HG02610 (cell line): ENCODE data around the gene ATAD5.
A peak's percentile ranks its signal among the peaks of the same experiment; 100 is the strongest.
"Not testable (repeated sequence)": the region's sequence is repeated elsewhere in the genome, so short reads cannot be mapped to it uniquely, and the experiment has no call there.

Experiments used
- ATAC-seq: cut with Tn5 transposase; IDR thresholded peaks from one replicate; pipeline ENCODE4 v1.9.1; 2021; ENCODE audit warnings: mild to moderate bottlenecking, moderate library complexity; ENCODE audit not compliant: unreplicated experiment

ATAD5 gene

DNA sequence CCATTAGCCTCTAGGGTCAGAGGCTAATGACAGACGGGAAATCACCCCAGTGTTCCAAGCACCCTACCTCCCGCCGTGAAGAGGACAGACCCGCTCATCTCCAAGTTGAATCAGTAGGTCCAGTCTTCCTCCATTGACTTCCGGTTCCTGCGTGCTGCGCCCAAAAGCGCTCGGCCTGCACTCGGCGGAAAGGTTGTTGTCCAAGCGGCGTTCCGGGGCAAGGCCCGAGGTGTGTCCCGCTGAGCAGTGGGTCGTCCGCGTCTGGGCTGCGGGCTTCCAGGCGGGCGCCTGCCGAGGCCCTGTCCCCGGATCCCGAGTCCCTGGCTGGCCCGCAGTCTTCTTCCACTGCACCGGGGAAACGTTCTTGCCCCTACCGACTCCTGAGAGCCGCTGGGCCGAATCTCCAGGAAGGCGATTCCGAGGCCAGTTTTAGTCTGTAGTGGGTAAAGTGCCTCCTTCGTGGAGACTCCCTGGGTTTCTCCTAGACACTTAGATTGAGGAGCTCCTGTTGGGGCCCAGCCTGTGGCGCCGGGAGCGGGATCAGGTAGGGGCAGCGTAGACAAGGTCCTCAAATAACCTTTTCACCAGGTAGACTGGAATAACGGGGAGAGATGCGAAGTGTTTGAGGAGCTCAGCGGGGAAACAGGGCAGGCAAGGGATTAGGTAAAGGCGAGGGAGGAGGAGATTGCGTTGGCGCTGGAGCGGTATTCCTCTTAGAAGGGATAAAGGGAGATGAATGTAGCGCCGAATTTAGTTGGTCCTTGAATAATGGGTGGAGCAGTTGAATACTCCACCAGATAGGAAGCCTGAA, 74.5 kb downstream of the ATAD5 start, which contains the start of gene TEFM:
TEFM (minus strand) TSS at position 138 of the 811 bp plus-strand sequence; CDS start at position 98, 40 bp downstream.
- peak; percentile 88 for ATAC-seq

DNA sequence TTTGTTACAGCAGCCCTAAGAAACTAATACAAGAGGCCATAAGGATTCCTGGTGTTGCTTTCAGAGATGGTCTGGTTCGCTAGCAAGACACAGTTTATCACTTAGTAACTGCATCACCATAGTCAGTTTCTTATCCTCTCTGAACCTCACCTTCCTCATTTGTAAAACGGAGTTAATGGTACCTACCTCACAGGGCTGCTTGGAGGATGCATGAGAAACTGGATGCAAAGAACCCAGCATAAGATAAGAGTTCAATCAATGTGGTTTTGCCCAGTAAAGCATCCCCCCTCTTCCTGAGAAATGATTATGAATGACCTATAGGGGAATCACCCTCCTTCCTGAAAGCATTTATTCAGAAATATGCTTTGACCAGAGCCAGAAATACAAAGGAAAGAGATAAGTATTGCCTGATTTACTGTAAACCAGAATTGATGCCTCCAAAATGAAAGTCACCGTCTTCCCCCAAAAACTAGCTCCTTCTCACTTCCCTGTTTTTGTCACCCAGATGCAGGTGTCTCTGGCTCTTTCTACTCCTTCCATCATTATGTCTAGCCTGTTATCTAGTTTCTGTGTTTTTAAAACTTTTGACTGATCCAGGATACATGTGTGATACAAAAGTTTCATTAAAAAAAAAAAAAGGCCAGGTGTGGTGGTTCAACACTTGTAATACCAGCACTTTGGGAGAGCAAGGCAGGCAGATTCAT, 77.1 kb downstream of the ATAD5 start:
- no peak for ATAC-seq

DNA sequence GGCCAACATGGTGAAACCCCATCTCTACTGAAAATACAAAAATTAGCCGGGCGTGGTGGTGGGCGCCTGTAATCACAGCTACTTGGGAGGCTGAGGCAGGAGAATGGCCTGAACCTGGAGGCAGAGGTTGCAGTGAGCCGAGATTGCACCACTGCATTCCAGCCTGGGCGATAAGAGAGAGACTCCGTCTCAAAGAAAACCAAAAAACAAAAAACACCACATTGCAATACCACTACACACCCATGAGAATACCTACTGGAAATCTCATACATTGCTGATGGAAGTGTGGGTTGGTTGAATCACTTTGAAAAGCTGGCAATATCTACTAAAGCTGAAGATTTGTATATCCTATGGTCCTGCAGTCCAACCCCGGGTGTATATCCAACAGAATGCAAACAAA, 78.4 kb downstream of the ATAD5 start:
- not testable (repeated sequence) for ATAC-seq

DNA sequence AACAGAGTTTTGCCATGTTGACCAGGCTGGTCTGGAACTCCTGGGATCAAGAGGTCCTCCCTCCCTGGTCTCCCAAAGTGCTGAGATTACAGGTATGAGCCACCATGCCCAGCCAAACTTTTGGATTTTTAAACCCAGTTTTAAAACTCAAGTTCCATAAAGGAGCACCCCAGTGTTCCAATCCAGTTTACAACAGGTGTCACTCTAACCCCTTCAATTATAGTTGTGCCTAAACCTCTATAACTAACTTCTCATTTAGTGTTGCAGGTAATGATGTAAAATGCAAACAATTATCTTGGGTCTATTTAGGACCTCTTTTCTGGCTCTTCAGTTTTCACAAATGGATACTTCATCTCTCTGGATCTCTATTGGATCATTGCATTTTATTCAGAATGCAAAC, 82.2 kb downstream of the ATAD5 start:
- ATAC-seq: no peak

DNA sequence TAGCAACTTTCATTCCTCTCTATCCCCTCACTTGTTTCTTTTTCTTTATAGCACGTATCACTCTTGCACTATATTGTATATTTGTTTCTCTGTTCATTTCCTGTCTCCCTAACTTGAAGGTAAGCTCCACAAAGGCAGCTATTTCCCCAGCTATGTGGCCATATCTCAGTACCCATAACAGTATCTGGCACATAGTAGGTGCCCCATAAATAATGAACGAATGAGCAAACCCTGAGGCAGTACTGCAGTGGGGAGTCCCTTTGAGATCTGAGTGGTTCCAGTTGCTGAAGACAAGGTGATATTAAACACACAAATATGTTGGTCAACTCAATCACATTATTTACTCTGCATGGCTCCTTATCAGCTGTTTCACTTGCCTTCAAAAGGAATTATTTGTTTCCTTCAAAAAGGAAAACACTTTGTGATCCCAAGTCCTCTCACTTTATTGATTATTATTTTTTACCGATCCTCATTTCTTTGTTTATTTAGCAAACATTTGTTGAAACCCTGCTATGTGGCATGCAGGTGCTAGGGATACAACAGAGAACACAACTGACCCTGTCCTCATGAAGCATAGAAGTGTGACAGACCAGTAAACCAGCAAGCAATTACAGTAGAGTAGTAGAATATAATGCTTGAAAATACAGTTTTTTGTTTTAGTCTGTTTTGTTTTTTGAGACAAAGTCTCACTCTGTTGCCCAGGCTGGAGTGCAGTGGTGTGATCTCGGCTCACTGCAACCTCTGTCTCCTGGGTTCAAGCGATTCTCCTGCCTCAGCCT, 84.3 kb downstream of the ATAD5 start:
- ATAC-seq: no peak

DNA sequence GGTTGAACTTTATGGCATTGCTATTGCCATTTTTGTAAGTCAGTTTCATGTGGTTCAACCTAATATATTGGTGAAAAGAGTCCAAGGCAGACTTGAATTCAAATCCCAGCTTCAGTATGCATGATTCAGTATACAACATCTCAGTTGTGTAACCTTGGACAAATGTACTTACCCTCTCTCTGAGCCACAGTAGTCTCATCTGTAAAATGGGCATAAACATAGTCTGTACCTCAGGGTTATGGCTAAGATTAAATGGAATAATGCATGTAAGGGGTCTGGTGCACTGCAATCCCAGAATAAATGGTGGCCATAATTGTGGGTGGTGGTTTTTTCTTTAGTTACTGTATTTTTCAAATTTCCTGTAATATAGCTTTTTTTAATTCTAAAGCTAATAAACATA, 85.3 kb downstream of the ATAD5 start:
- no peak for ATAC-seq

DNA sequence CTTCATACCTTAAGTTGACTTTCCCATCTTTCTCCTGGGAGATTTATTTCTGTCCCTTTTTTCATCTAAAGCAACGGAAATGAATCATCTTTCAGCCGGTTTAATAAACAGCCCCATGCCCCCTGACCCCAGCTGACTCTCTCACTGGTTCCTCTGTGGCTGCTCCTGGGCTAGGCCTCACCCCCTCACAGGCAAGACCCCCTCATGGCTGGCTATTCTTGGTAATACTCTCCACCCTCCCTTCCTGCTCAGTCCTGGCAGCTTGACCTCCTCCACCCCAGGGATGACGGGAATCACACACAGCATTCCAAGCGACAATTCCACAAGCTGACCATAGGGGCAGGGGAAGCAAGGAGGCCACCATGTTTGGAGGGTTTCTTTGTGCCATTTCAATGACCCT, 88.5 kb downstream of the ATAD5 start:
- ATAC-seq: no peak

DNA sequence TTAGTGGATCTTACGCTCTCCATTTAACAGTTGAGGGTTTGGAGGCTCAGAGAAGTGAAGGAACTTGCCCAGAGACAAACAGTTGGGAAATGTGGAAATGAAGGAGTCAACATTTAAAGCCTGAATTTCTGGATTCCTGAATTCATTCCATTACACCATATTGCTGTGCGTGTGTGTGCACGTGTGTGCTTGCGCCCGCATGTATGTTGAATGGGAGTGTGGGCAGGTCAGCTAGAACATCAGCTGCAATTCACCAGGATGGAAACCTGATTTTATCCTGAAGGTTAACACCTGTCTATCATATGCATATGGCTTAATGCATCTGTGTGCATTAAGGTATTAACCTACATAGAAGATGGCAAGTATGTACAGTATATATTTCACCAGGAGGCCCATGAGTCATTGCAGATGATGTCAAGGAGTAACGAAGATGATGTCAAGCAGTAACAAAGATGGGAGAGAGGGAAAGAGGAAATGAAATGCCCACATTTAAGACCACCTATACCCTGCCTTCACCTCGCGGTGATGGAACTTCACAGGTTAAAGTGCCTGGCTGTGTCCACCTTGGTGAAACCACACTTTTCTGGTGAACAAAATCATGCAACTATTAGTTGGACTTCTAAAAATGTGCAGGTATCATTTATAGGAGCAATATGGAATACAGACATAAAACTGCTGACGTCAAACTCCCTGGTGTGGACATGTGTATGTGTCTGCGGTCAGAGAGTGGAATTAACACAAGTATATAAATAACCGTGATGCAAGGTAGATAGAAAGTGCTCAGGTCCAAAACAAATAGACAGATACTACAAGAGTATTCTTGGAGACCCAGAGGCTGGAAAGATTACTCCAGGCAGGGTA, 89.1 kb downstream of the ATAD5 start:
- no peak for ATAC-seq

DNA sequence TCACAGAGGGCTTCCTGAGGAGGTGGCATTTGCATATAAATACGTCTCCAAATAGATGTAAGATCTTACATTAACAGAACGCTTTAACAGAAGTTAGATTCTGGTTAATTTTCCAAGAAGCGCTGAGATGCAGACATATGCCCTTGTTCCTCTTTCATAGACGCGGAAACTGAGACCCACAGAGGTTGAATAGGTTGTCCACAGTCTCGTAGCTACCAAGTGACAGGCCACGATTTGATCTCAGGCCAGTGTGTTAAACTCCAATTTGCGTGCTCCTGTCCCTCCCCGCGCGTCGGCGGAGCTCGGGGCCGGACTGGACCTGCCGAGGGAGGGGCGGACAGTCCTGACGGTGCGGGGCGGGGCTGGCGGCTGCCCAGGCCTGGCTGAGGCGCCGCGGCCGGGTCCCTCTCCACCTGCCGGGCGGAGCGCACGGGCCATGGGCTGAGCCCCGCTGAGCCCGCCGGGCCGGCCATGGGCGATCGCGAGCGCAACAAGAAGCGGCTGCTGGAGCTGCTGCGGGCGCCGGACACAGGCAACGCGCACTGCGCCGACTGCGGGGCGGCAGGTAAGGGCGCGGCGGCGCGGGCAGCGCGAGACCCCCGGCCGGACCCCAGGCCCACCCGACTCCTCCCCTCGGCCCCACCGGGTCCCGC, 89.9 kb downstream of the ATAD5 start, which contains the start of gene ADAP2:
ADAP2 (plus strand) TSS at position 402 of the 653 bp plus-strand sequence; CDS start at position 472, 70 bp downstream.
- no peak for ATAC-seq

DNA sequence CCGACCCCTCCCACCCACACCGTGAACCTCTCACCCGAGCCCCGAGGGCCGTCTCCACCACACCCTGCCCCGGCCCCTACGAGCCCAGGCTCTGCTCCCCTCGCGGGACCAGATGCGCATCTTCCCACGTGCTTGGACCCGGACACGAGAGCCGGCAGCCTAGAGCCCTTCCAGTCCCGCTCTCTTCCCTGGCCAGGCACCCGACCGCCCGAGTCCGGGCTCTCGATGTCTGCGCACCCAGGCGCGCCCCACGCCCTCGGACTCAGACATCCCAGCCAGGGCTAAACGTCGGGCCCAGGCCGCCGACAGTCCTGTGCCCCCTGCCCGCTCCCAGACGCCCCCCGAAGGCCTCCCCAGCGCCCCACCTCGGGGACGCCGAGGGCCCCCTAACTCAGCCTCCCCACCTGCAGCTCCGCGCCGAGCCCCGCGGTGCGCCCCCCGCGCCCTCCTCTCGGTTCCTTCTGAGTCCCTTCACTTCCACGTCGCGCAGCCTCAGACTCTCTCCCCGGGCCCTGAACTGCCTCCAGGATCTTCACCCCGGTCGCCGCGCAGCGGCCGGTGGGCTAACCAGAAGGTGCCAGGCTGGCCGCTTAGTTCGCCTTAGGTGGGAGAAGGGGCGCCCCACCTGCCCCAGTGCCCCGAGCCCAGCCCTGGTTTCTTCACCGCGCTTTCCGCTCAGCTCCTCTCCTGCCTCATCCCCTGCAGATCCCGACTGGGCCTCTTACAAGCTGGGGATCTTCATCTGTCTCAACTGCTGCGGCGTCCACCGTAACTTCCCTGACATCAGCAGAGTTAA, 90.7 kb downstream of the ATAD5 start:
- ATAC-seq: no peak

DNA sequence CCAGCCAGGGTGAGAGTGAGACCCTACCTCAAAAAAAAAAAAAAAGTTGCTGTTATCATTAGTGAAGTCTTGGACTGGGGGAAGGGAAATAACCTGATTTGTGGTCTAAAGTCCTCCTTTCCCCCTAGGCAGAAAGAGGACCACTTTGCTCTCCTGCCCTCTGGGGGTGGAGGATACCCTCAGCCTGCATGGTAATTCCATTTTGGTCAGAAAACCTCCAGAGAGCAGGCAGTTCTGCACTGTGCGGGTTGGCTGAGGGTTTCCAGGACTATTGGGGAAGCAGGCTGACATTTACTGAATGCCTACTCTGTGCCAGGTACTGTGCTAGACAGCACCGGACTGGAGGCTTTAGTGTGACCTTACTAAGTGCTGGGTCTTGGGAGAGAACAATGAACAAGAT, 92.6 kb downstream of the ATAD5 start:
- no peak for ATAC-seq

DNA sequence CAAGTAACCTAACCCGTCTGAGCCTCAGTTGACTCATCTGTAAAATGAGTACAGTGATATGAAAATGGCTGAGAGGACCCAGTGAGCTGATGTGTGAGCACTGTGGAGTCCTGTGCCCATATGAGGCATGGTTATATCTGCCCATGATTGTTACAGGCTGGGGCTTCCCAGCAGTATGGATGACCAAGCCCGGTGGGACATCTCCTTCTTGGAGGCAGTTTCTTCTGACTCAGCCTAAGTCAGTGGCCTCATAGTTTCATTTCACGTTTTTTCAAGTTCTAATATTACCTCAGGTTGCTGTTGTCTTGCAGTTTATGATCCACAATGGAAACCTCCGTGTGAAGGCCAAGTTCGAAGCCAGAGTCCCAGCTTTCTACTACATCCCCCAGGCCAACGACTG, 94.8 kb downstream of the ATAD5 start:
- no peak for ATAC-seq

DNA sequence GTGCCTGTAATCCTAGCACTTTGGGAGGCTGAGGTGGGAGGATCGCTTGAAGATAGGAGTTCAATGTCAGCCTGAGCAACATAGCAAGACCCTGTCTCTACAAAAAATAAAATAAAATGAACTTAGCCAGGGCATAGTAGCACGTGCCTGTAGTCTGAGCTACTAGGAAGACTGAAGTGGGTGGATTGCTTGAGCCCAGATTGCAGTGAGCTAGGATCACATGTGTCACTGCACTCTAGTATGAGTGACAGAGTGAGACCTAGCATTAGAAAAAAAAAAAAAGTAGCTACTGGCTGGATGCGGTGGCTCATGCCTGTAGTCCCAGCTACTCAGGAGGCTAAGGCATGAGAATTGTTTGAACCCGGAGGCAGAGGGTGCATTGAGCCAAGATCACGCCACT, 96.0 kb downstream of the ATAD5 start:
- no peak for ATAC-seq

DNA sequence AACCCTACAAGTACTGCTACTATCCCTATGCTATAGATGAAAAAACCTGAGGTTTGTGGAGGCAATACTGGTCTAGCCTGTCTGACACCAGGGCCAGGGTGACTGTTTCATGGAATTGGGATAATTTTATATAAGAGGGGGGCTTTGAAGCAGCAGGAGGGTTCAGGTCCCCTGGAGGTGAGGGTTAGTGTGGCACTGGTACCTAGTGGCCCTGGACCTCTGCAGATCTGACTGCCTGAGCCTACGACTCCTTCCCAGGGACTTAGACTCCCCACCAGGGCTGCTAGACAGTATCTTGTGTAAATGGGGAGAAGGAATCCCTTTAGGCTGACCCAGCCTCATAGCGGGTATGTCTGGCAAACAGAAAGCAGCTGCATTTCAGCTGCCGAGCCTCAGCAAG, 96.8 kb downstream of the ATAD5 start:
- no peak for ATAC-seq

DNA sequence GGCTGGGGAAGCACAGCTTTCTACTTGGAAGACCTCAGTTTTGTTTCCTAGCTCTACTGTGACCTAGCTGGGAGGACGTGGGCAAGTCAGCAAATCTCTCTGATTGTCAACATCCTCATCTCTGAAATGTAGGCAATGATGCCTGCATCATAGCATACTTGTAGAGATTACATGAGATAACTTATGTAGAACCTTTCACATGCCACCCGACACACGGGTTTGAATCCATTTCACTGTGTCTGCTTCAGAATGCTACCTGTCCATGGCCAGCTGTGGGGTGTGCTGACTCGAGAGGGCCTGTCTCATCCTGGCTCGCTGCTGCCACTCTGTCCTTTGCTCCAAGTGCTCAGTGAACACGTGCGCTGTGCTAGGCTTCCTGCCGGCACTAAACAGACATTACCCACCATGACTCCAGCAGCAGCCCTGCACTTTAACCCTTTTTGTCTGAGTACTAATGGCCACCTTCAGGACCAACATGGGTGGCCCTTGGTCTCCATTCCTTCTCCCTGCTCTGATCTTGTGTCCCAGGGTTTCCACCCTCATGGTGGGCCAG, 97.4 kb downstream of the ATAD5 start:
- no peak for ATAC-seq

DNA sequence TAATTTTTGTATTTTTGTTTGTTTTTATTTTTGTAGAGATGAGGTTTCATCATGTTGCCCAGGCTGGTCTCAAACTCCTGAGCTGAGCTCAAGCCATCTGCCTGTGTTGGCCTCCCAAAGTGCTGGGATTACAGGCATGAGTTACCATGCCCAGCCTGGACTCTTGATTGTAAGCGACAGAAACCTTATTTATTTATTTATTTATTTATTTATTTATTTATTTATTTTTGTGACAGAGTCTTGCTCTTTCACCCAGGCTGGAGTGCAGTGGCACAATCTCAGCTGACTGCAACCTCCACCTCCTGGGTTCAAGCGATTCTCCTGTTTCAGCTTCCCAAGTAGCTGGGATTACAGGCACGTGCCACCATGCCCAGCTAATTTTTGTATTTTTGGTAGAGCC, 98.1 kb downstream of the ATAD5 start:
- ATAC-seq: not testable (repeated sequence)

DNA sequence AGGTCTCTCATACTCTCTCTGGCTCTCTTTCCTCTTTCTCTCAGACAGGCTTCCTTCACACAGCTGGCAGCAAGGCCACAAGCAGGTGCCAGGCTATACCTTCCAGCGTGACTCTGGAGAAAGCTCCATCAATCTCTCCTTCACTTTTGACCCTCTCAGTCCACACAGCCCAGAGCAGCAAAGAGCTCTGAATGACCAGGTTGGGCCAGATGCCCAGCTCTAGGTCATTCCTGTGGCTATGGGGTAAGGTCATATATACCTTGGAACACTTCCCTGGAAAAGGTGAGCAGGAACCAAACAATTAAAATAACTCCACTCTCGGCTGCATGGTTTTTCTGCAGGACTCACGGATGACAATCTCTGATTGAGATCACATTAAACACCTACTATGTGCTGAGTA, 98.7 kb downstream of the ATAD5 start:
- no peak for ATAC-seq

DNA sequence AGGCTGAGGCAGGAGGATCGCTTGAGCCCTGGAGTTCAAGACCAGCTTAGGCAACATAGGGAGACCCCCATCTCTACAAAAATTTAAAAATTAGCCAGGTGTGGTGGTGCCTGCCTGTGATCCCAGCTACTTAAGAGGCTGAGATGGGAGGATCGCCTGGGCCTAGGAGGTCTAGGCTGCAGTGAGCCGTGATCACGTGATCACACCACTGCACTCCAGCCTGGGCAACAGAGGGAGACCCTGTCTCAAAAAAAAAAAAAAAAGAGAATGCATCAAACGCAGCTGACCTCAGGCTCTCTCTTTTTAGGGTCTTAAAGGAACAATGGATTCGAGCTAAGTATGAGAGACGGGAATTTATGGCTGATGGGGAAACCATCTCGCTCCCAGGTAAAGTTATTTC, 99.8 kb downstream of the ATAD5 start:
- ATAC-seq: not testable (repeated sequence)

DNA sequence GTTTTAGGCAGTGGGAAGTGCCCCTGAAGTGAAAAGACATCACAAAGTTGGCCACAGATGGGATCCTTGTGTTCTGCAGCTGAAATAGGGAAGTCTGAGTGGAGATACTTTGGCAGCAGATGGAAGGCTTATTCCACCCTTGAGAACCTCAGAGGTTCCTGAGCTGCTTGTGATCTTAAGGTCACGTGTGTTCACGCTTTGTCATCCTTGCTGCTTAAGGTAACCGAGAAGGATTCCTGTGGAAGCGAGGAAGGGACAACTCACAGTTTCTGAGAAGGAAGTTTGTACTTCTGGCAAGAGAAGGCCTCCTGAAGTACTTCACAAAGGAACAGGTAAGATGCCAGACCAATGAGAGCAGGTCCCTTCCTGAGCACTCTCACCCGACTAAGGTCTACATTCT, 102.2 kb downstream of the ATAD5 start:
- no peak for ATAC-seq
